ENCODE results near the gene TTLL10. TPM values are rescaled to one million over a fixed set of nuclear protein-coding genes. Genes with fewer than 3 reads are reported as not detected.

Gene TTLL10
- total and polyA plus RNA-seq, 4 donors = not detected

- H3K27ac ChIP-seq (ENCODE audit: low read depth in 1 of 2, low read length in 2 of 2) = no peak overlapping the region
- WGBS = 77% methylated on average over 37 of the region's 37 CpGs
- no peak overlapping the region for H3K4me3 ChIP-seq (ENCODE audit: low read depth in 1 of 3, low read length in 3 of 3)
- TF ChIP-seq GABPA (IDR thresholded peaks at IDR 0.05 in 1 of 2, conservative IDR thresholded peaks at IDR 0.05 in 1 of 2) = no peak
- TF ChIP-seq, protein P1, sequence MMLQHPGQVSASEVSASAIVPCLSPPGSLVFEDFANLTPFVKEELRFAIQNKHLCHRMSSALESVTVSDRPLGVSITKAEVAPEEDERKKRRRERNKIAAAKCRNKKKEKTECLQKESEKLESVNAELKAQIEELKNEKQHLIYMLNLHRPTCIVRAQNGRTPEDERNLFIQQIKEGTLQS (IDR thresholded peaks at IDR 0.05) = no peak
- TF ChIP-seq ZBTB33 (IDR thresholded peaks at IDR 0.05) = no peak
- no peak for TF ChIP-seq RAD21 (IDR thresholded peaks at IDR 0.05)
- TF ChIP-seq, protein P2, sequence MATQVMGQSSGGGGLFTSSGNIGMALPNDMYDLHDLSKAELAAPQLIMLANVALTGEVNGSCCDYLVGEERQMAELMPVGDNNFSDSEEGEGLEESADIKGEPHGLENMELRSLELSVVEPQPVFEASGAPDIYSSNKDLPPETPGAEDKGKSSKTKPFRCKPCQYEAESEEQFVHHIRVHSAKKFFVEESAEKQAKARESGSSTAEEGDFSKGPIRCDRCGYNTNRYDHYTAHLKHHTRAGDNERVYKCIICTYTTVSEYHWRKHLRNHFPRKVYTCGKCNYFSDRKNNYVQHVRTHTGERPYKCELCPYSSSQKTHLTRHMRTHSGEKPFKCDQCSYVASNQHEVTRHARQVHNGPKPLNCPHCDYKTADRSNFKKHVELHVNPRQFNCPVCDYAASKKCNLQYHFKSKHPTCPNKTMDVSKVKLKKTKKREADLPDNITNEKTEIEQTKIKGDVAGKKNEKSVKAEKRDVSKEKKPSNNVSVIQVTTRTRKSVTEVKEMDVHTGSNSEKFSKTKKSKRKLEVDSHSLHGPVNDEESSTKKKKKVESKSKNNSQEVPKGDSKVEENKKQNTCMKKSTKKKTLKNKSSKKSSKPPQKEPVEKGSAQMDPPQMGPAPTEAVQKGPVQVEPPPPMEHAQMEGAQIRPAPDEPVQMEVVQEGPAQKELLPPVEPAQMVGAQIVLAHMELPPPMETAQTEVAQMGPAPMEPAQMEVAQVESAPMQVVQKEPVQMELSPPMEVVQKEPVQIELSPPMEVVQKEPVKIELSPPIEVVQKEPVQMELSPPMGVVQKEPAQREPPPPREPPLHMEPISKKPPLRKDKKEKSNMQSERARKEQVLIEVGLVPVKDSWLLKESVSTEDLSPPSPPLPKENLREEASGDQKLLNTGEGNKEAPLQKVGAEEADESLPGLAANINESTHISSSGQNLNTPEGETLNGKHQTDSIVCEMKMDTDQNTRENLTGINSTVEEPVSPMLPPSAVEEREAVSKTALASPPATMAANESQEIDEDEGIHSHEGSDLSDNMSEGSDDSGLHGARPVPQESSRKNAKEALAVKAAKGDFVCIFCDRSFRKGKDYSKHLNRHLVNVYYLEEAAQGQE (IDR thresholded peaks at IDR 0.05) = no peak
- TF ChIP-seq, protein P3, sequence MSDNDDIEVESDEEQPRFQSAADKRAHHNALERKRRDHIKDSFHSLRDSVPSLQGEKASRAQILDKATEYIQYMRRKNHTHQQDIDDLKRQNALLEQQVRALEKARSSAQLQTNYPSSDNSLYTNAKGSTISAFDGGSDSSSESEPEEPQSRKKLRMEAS (IDR thresholded peaks at IDR 0.05) = no peak
- TF ChIP-seq JUND (IDR thresholded peaks at IDR 0.05) = no peak
- TF ChIP-seq HNF4G (IDR thresholded peaks at IDR 0.05) = no peak
- no peak for TF ChIP-seq RXRA (IDR thresholded peaks at IDR 0.05)
- TF ChIP-seq YY1 (IDR thresholded peaks at IDR 0.05) = no peak
- no peak for TF ChIP-seq FOXA2 (IDR thresholded peaks at IDR 0.05)
- TF ChIP-seq, protein P4, sequence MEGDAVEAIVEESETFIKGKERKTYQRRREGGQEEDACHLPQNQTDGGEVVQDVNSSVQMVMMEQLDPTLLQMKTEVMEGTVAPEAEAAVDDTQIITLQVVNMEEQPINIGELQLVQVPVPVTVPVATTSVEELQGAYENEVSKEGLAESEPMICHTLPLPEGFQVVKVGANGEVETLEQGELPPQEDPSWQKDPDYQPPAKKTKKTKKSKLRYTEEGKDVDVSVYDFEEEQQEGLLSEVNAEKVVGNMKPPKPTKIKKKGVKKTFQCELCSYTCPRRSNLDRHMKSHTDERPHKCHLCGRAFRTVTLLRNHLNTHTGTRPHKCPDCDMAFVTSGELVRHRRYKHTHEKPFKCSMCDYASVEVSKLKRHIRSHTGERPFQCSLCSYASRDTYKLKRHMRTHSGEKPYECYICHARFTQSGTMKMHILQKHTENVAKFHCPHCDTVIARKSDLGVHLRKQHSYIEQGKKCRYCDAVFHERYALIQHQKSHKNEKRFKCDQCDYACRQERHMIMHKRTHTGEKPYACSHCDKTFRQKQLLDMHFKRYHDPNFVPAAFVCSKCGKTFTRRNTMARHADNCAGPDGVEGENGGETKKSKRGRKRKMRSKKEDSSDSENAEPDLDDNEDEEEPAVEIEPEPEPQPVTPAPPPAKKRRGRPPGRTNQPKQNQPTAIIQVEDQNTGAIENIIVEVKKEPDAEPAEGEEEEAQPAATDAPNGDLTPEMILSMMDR (IDR thresholded peaks at IDR 0.05; ENCODE audit: low read depth, low read length, missing input control) = no peak
- TF ChIP-seq NR2F2 (IDR thresholded peaks at IDR 0.05) = no peak
- no peak for TF ChIP-seq SP1 (IDR thresholded peaks at IDR 0.05)
- no peak for TF ChIP-seq HNF4A (conservative IDR thresholded peaks at IDR 0.05)
- peaks cover 0 to 12% (median 3%) of the 10 kb centered on the region in 4 donors for H3K27me3 ChIP-seq (ENCODE audit: control insufficient read depth in 4 of 4, insufficient read depth in 4 of 4, low read length in 3 of 4)
- peaks cover 0 to 4% (median 0%) of the 10 kb centered on the region in 4 donors for H3K4me1 ChIP-seq (ENCODE audit: control insufficient read depth in 4 of 4, insufficient read depth in 4 of 4, low read length in 3 of 4)
- no peak overlapping the region for H3K9ac ChIP-seq (ENCODE audit: low read depth in 1 of 2, low read length in 2 of 2)
- no peaks in the 10 kb centered on the region for H3K36me3 ChIP-seq (ENCODE audit: control insufficient read depth in 4 of 4, insufficient read depth in 3 of 4, low read depth in 1 of 4, low read length in 3 of 4)
- no peak for DNase-seq (ENCODE audit: low spot score)
- H3K9me3 ChIP-seq (ENCODE audit: control insufficient read depth in 4 of 4, low read length in 3 of 4) = no peaks in the 10 kb centered on the region
Measured at GRCh38 chr1:1168451-1169411, 4.9 kb upstream of the TTLL10 start.

Measured in liver (tissue), 9 donors.